GM21786 (cell line): Measurements from ENCODE around the gene ANKFN1.

Experiments
- ATAC-seq: cut with Tn5 transposase; IDR thresholded peaks from one replicate; pipeline ENCODE4 v1.9.1; 2021; ENCODE audit not compliant: unreplicated experiment

Gene ANKFN1

DNA sequence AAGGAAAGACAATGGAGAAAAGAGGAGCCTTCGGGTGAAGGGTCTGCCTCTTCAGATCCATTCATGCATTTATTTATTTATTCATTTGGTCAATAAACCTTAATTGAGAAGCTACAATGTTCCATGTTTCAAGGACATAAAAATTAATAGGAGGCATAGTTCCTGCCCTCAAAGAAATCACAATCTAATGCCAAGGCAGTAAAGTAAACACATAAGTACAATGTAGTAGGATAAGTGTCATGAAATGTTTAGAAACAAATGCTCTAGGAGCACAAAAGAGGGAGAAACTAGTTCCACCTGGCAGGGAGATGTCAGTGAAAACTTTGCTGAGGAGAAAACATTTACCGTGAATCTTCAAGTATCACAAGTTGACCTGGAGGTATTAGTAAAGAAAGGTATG is 336.7 kb downstream of the ANKFN1 start:
- ATAC-seq = no peak

DNA sequence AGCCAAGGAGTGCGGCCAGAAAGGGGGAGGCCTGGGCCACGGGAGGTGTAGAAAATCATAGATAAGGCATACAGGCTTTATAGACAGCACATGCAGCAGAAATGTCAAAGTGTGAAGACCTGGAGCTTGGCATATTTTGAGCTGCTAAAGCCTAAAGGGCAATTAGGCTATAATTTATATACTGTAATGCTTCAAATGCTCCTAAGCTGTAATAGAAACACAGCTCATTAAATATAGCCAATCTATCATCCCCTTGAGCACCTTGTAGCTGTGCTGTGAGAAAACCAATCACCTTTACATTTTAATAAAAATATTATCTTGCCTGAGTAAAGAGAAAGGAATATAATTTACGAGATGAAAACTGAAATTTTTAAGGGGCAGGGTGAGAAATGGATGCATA is 342.3 kb downstream of the ANKFN1 start:
- ATAC-seq = no peak

DNA sequence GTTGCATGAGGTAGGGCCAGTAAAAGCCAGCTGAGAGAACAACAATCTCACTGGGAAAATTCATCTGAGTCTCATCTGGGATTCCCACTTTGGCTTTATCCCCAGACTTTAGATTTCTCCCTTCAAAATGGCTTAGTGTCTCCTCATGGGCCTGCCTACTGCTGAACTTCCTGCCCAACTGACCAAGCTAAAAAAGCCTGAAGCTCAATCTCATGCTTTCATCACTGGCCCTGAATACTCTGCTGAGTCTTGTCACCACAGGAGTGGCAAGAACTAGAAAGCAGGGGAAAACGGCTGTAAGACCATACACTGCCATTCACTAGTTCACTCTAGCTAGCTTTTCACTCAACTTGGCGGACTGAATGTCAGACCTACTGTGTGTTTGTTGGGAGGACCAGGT is 343.9 kb downstream of the ANKFN1 start:
- no peak for ATAC-seq

DNA sequence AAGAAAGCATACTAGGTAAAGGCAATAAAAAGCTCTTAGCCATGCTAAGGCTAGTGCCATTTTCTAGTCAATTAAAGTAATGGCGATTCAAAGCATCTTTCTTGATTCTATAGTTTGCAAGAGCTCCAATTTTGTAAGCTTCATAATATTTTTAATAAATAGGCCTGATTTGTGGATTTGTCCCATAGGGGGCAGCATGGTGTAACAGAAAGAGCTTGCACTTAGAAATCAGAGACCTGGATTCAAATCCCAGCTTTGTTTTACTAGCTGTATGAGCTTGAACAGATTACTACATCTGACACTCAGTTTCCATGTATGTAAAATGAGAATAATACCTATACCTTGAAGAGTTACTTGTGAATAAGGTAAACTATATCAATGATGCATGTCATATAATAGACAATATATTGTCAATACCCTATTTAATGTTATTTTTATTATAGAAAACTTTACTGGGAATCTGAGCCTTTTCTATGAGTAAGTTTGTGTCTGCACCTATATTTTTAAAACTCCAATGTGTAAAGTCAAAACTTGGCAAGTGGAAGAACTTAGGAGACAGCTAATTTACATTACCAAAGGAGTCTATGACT is 346.6 kb downstream of the ANKFN1 start:
- no peak for ATAC-seq

DNA sequence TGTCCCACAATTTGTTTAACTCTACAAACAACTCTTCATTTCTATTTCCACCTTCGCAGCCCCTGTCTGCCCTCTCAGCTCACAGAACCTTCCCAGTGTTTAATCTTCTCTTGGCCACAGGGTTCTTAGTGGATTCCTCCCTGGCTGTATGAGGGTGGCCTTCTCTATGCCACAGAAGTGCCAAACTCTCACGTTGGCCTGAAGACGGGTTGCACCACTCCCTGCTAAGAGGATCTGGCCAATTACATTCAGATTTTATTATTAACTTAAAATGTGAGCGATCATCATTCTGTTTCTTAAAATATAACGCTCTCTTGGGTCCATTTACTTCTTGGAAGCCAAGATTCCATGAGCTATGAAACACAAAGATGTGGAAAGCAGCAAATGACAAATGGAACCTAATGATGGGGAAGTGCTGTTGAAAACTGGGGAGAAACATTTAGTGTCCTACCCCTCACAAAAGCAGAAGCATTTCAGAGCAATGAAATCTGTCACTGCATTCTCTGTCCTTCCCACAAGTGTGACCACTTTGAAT is 348.9 kb downstream of the ANKFN1 start:
- no peak for ATAC-seq

DNA sequence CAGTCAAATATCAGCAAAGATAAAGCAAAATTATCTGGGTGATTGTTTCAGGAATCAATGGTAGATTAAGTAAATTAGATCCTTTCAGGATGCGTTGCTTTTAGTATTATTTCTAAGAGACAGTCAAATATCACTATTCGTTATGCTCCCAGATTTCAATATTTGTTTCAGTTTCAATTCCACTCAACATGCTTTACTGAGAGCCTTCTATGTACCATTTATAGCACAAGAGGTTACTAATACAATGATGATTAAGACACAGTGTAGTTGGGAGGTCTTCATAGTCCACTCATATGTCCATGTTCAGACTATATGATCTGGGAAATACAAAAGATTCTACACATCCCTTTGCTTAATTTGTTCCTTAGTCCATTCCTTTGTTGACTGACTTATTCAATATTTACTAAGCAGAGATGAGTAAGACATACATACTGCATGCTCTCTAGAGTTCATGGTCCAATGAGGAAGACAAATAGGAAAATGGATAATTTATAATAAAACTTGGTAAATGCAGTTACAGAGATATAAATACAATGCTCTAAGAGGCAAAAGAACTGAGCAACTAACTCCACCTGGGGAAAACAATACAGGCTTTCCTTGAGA is 352.0 kb downstream of the ANKFN1 start:
- ATAC-seq = no peak

DNA sequence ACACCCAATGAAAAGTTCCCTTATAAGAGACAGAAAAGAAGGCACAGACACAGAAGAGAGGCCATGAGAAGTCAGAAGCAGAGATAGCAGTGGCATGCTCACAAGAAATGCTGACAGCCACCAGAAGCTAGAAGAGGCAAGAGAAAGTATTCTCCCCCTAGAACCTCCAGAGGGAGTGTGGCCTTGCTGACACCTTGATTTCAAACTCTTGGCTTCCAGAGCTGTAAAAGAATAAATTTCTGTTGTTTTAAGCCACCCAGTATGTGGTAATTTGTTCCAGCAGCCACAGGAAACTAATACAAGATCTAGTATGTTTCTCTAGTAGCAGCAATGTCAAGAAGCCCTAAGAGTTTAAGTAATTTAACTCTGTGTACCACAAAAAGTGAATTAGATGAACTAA is 353.1 kb downstream of the ANKFN1 start:
- ATAC-seq = no peak

DNA sequence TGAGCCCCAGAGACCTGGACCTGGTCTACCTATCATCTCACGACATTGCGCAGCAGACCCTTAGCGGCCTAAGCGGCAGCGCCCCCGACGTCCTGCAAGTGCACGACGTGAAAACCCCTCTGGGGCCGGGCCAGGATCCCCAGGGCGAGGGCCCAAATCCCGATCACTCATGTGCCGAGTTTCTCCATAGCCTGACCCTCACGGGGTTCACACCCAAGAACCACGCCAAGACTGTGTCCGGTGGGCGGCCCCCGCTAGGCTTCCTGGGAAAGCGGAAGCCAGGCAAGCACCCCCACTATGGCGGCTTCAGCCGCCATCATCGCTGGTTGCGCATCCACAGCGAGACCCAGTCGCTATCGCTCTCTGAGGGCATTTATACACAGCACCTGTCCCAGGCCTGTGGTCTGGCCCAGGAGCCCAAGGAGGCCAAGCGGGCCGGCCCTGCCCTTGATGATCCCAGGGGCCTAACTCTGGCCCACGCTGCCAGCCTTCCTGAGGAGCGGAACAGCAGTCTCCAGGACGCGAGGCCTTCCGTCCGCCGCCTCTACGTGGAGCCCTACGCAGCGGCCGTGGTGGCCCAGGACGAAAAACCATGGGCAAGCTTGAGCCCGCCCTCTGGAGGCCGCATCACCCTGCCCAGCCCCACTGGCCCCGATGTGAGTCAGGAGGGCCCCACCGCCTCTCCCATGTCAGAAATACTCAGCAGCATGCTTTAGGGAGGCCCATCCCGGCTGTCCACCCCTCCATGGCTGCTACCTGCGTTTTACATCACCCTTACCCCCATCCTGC is 357.5 kb downstream of the ANKFN1 start:
- no peak for ATAC-seq

DNA sequence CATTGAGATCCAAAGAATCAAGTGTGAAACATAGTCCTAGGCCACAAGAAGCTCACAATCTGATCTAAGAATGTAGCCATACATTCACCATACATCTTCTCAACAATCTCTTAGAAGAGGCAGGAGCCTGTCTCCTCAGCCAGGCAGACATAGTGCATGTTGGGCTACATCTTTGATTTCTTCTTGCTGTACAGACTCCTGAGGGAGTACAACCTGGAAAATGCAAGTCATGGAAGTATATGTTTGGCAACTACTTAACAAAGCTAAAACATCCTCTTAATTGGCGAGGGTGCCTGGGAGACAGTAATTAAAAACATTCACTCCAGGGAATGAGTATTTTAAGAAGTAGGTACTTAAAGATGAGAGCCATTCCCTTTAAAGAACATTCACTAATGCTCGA is 361.0 kb downstream of the ANKFN1 start:
- no peak for ATAC-seq

DNA sequence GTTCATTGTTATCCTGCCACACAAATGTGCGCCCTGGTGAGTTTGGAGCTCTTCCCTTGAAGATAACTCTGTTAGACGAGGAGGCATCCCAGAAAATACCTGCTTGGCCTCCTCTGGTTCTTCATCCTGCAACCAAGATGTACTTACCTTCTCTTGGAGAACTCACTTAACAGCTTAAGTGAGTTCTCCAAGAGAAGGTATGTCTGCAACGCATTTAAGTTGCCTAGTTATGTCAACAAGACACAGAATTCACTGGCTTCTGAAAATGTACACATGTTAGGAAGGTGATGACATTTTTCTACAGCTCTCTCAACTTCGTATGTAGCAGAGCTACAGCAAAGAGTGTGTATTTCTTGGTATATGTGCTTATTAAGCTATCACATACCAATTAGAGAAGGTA is 361.6 kb downstream of the ANKFN1 start:
- no peak for ATAC-seq

DNA sequence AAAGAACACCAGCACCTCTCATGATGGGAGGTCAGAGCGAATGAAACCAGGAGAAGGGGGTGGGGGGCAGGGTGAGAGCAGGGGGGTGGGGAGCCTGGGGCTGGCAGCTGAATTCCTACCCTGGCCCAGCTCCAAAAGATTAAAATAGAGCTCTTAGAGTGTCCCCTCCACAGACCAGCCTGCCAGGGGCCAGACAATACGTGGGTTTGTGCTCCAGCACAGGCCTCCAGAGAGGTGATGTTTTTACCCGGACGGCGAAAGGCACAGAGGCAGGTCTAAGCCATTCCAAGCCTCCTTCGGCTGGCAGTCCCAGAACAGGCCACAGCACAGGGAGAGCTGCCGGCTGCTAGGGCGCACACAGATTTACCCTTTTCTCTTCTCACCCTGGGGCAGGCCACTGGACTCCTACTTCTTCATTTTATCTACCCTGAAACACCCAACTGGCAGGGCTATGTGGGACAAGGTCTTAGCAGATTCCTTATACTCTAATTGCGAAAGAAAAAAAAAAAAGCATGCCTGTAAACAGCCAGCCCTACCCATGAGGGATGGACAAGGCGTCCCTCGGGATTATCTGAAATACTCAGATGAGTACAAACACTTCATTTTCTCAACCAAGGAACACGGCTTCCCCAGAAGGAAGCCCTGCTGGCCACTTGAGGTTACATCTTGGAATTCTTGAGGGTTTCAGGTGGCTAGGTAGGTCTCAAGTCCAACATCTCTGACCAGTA is 368.3 kb downstream of the ANKFN1 start:
- ATAC-seq = no peak

DNA sequence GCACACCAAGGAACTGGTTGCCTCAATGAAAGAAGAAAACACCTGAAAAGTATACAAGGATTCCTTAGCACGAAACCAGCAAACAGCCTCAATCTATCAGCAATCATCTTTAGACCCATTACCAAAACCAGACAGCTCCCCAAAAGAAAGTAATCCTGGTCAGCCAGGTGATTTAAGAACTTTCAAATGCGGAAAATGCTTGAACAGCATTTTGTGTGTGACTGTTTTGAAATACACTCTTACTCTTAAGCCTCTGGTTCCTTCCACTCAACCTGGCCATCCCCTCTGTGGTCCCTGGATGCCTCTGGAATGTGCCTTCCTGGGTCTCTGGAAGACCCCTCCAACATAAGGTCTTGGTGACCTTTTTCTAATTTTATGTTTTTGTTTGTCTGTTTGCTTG is 369.8 kb downstream of the ANKFN1 start:
- no peak for ATAC-seq

DNA sequence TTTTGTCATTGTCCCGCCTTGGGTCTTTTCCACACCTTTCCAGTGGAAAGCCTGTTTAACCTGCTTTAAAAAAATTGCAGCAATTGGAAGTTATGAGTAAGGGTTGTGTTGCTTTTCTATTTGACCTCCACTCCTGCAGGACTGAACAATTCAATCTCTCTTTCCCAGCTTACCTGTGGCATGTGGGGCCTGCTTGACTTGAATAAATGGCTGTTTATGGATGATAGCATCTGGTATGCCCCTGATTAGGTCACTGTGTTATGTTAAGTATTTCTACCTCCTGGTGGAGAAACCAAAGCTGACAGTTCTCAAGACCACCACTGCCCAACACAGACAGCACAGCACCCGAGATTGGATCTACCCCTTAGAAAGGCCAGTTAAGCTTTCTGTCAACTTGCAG is 375.4 kb downstream of the ANKFN1 start:
- ATAC-seq = no peak

DNA sequence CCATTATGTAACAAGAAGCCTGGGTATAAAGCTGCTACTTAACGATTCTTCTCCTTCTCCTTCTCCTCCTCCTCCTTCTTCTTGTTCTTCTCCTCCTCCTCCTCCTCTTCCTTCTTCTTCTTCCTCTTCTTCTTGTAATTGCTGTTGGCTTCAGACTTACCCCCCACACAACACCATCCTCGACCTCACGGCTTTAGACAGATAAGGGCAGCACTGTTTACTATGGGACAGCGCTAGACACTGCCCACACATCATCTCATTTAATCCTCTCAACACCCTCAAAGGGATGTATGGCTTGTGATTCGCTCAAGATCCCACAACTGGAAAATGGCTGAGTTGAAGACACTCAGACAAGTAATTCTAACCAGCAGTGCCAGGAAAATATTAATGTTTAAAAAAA is 379.7 kb downstream of the ANKFN1 start:
- ATAC-seq = no peak

DNA sequence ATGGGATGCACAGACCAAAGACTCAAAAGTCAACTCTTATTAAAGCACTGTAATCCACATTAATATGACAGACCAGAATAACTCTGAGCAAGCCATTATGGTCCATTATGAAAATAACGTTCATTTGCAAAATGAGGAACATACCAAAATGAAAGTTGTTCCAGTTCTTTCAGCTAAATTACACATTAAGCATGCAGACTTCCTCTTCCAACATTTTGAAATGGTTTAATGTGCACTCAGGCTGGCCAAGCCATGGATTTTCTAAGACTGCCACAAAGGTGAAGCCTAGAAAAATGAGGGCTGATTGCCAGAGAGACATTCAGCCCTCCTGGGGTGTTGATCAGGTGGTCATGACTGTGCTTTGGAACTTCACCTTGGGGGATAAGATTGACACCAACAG is 383.5 kb downstream of the ANKFN1 start:
- no peak for ATAC-seq

DNA sequence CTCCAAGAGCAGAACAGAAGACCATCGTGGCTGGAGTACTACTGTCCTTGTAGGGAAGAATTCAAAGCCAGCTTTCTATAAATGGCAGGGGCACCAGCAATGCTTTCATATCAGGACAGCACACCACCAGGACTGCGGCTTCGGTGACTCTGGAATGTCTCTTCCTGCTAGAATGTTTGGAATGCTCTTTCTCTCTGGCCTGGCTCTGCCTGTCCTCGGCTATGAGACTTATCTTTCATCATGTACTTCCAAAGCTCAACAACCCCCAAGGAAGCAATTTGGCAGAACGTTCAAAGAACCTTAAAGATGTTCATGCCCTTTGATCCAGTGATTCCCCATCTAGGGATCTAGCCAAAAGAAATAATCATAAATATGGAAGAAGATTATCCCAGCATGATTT is 387.6 kb downstream of the ANKFN1 start:
- no peak for ATAC-seq

DNA sequence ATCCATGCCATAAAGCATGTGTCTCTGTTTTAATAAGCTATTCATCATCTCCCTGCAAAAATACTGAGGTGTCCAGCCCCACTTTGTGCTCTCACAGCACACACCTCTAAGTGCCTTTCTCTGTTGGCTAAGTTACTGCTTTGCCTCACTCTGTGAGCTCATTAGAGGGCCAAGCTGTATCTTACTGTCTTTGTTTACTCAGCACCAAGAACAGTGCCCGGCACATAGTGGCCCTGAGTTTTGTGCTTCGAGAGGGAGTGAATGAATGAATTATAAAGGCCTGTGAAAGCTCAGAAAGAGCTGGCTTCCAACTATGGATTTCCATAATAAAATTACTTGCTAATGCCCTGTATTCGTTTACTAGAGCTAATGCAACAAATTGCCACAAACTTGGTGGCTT is 390.0 kb downstream of the ANKFN1 start:
- no peak for ATAC-seq

DNA sequence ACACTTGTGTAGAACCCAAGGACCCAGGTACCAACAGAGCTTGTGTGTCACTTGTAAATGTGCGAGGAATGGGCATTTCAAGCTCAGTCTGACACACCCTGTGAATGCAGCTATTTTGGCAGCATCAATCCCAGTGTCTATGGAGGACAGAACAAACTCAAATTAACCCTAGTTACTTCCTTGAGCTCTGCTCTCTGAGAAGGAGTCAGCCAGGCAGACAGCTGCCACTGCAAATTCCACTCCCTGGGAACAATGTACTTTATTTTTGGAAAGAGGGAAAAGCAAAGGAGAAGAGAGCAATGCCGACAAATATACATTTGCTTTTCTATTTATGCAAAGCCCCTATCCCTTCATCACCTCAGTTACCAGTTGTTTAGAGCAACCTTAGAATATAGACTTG is 391.8 kb downstream of the ANKFN1 start:
- no peak for ATAC-seq

DNA sequence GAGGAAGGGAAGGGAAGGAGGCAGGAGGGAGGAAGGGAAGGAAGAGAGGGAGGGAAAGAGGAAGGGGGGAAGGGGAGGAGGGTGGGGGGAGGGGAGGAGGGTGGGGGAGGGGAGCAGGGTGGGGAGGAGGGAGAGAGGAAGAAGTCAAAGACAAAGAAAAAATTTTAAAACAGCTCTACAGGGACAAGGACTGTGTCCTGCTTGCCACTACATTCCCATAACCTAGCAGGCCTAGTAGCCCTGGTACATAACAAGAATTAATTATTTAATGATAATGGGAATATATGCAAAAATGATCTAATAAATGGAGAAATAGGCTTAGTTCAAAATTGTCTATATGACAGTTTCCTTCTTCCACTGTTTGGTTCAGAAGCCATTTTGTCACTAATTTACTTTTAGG is 392.7 kb downstream of the ANKFN1 start:
- ATAC-seq = no peak

DNA sequence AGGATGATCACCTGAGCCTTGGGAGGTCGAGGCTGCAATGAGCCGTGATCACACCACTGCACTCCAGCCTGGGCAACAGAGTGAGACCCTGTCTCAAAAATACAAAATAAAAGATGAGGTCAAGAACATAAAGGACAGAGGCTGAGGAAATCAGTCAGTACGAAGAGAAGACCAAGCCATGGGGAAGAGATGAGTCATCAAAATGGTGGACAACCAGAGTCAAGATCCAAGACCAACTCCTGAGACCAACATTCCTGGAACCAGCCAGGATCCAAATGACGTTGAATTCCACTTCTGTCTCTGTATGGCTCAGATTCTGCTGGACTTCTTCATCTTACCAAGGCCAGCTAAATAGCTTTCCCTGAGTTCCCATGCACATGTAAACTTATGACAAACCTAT is 395.4 kb downstream of the ANKFN1 start:
- ATAC-seq = no peak

DNA sequence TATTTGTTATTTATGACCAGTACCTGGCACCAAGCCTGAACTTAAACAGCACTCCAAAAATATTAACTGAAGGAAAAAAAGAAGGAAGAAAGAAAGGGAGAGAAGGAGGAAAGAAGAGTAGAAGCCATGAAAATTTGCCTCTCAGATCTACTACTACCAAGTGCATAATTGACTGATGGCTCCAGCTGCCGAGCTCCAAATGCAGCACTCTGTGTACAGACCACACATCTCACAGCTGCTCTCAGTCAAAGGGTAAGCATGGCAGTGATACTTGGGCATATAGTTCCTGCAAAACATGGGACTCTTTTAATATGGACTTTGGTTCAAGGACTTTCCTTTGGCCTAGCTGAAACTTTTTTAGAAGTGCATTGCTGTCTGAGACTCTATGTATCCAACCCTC is 396.2 kb downstream of the ANKFN1 start:
- ATAC-seq = no peak

DNA sequence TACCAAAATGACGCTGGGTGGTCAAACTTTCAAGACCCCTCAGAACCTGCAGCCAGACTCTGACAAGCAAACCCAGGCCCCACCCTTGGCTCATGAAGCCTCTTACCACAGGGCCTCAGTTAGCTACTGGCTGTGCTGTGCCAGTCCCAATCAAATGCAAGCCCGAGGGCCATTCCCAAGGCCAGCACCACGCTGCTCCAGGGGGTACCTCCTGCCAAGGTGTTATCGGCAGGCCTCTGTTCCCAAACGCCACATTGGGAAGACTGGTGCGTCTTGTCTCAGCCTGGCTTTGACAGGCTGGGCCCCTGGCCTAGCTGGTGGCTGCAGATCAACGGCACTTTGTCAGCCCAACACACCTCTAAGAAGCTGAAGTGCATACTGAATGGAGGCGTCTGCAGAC is 404.4 kb downstream of the ANKFN1 start:
- ATAC-seq = no peak
